Astrocyte (in vitro differentiated cells and primary cell): ENCODE results near the gene CPT1A.

Source experiments
- CTCF ChIP-seq: IDR thresholded peaks from 2 replicates; pipeline ENCODE4 v1.5.1; 2011; ENCODE audit warnings: low read depth, mild to moderate bottlenecking, inconsistent platforms, low read length, moderate library complexity; ENCODE audit not compliant: insufficient read depth
- EZH2 ChIP-seq: IDR thresholded peaks from 2 replicates; pipeline ENCODE4 v1.6.1; 2012; ENCODE audit warnings: mild to moderate bottlenecking, low read length, inconsistent platforms; ENCODE audit not compliant: insufficient read depth

GRCh38 chr11:68727783-68728182 is 113.9 kb downstream of the CPT1A start:
- TF ChIP-seq CTCF (no peak), EZH2 (no peak)
